PC-3 (cell line): Measurements from ENCODE around the gene CGB2. TPM values are rescaled to one million over a fixed set of nuclear protein-coding genes. Genes with fewer than 3 reads are reported as not detected.

Experiments used
- ATAC-seq: fragments of 200-7000 bp; cut with Tn5 transposase; 2 replicates; pipeline ENCODE4 v1.9.1; 2020; ENCODE audit warnings: mild to moderate bottlenecking, moderate library complexity
- BruUV-seq: library from RNA; stranded (reverse); fragments of 400-500 nt; replicated peaks from 2 replicates; lab custom pipeline; 2021; lab: Mats Ljungman, UMichigan
- CTCF ChIA-PET: fragments of 300-600 bp; sonication (Branson Sonifier 250); formaldehyde crosslinking; loops from one replicate; lab custom pipeline; 2022; ENCODE audit warnings: antibody characterized with exemption; lab: Charles Lee
- POLR2A ChIA-PET: fragments of 300-600 bp; sonication (Branson Sonifier 250); formaldehyde crosslinking; loops from one replicate; lab custom pipeline; 2022; ENCODE audit warnings: antibody characterized with exemption; ENCODE audit not compliant: unreplicated experiment; lab: Charles Lee
- DNase-seq: peaks from one replicate; pipeline ENCODE4 v3.0.0-alpha.2; 2015
- H2AFZ ChIP-seq: fragments of 300-600 bp; sonication (generic); 2 replicates; pipeline ENCODE4 v1.6.0; 2016; ENCODE audit warnings: antibody characterized with exemption, low read length
- H3F3A ChIP-seq: fragments of 300-600 bp; sonication (generic); one replicate; pipeline ENCODE4 v1.6.0; 2017; ENCODE audit warnings: antibody characterized with exemption, low read length, control low read depth, mild to moderate bottlenecking; ENCODE audit not compliant: unreplicated experiment
- H3K27ac ChIP-seq: fragments of 300-600 bp; sonication (generic); 2 replicates; pipeline ENCODE4 v1.5.1; 2016; ENCODE audit warnings: mild to moderate bottlenecking, low read length
- H3K27me3 ChIP-seq: fragments of 300-600 bp; sonication (generic); 2 replicates; pipeline ENCODE4 v1.6.1; 2016; ENCODE audit warnings: low read length, mixed read lengths
- H3K36me3 ChIP-seq: fragments of 300-600 bp; sonication (generic); 2 replicates; pipeline ENCODE4 v1.6.1; 2016; ENCODE audit warnings: low read depth, mixed run types, low read length, mixed read lengths
- H3K4me1 ChIP-seq: fragments of 300-600 bp; sonication (generic); 2 replicates; pipeline ENCODE4 v1.5.1; 2016; ENCODE audit warnings: low read length; ENCODE audit not compliant: insufficient read depth
- H3K4me2 ChIP-seq: fragments of 300-600 bp; sonication (generic); 2 replicates; pipeline ENCODE4 v1.6.0; 2016; ENCODE audit warnings: low read length
- H3K4me3 ChIP-seq: fragments of 300-600 bp; sonication (generic); 2 replicates; pipeline ENCODE4 v1.5.1; 2016; ENCODE audit warnings: mild to moderate bottlenecking, low read length, mixed read lengths
- H3K79me2 ChIP-seq: fragments of 300-600 bp; sonication (generic); 2 replicates; pipeline ENCODE4 v1.6.1; 2017; ENCODE audit warnings: low read length, mixed read lengths
- H3K9ac ChIP-seq: fragments of 300-600 bp; sonication (generic); 2 replicates; pipeline ENCODE4 v1.6.0; 2016; ENCODE audit warnings: mild to moderate bottlenecking, low read length
- H3K9me2 ChIP-seq: fragments of 300-600 bp; sonication (generic); replicated peaks from 2 replicates; pipeline ENCODE4 v1.6.1; 2016; ENCODE audit warnings: mixed run types, low read length, mixed read lengths
- H3K9me3 ChIP-seq: fragments of 300-600 bp; sonication (generic); 2 replicates; pipeline ENCODE4 v1.6.1; 2016; ENCODE audit warnings: low read length, mixed read lengths
- H4K20me1 ChIP-seq: fragments of 300-600 bp; sonication (generic); 2 replicates; pipeline ENCODE4 v1.6.1; 2016; ENCODE audit warnings: low read length, mixed read lengths
- EZH2 ChIP-seq: fragments of 300-600 bp; sonication (generic); IDR thresholded peaks from one replicate; pipeline ENCODE4 v1.6.1; 2017; ENCODE audit warnings: antibody characterized with exemption, mild to moderate bottlenecking, low read length; ENCODE audit not compliant: unreplicated experiment
- EZH2phosphoT487 ChIP-seq: fragments of 300-600 bp; sonication (generic); IDR thresholded peaks from 2 replicates; pipeline ENCODE4 v1.6.1; 2018; ENCODE audit warnings: mild to moderate bottlenecking, antibody characterized with exemption, low read length, borderline replicate concordance
- intact Hi-C: fragments of 100-400 bp; cut with micrococcal nuclease; formaldehyde crosslinking; loops from 2 replicates; pipeline ENCODE4 v1.9.0; 2023
- total RNA-seq: library from RNA; depleted of rRNA; stranded (reverse); fragments of >200 nt; gene quantifications from 2 replicates; pipeline ENCODE4 v1.2.3, GENCODE V29; 2014
- TF ChIP-seq, protein P1 (sequence below): fragments of 300-600 bp; sonication (generic); conservative IDR thresholded peaks from 2 replicates; pipeline ENCODE4 v1.5.1; 2017; ENCODE audit warnings: antibody characterized with exemption, low read depth, mild to moderate bottlenecking, low read length

CGB2 gene
- total RNA-seq, 1 experiment from 2014 or later: not detected

DNA sequence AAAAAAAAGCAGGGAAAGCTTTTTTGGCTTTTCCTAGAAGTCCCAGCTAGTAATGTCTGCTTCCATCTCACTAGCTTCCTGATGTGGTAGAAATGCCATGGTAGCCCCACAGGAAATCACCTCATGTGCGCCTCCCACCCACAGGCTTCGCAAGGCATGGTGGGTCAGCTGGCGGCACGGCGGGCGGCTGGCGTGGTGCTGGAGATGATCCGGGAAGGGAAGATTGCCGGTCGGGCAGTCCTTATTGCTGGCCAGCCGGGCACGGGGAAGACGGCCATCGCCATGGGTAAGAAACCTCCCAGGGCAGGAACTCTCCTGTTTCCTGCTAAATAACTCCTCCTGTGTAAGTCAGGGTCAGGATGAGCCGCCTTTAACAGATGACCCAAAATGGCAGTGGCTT, 27.6 kb upstream of the CGB2 start:
- DNase-seq (no peak), ATAC-seq (no peak)
- H2AFZ ChIP-seq: no peak overlapping the region
- no peaks in the 10 kb centered on the region for H3K9me3 ChIP-seq
- intact Hi-C loops: no loop called here
- H3K36me3 ChIP-seq: peaks cover 10% of the 10 kb centered on the region
- H4K20me1 ChIP-seq: no peaks in the 10 kb centered on the region
- H3K9ac ChIP-seq: no peak overlapping the region
- H3K79me2 ChIP-seq: no peaks in the 10 kb centered on the region
- no peaks in the 10 kb centered on the region for H3K27me3 ChIP-seq
- BruUV-seq: no TSS peak
- H3F3A ChIP-seq: no peaks in the 10 kb centered on the region
- no peaks in the 10 kb centered on the region for H3K4me1 ChIP-seq
- CTCF ChIA-PET: no interaction called here
- POLR2A ChIA-PET: no interaction called here
- no peaks in the 10 kb centered on the region for H3K9me2 ChIP-seq
- no peak overlapping the region for H3K4me2 ChIP-seq
- H3K27ac ChIP-seq: no peak overlapping the region
- no peak for TF ChIP-seq EZH2phosphoT487
- TF ChIP-seq, protein P1, sequence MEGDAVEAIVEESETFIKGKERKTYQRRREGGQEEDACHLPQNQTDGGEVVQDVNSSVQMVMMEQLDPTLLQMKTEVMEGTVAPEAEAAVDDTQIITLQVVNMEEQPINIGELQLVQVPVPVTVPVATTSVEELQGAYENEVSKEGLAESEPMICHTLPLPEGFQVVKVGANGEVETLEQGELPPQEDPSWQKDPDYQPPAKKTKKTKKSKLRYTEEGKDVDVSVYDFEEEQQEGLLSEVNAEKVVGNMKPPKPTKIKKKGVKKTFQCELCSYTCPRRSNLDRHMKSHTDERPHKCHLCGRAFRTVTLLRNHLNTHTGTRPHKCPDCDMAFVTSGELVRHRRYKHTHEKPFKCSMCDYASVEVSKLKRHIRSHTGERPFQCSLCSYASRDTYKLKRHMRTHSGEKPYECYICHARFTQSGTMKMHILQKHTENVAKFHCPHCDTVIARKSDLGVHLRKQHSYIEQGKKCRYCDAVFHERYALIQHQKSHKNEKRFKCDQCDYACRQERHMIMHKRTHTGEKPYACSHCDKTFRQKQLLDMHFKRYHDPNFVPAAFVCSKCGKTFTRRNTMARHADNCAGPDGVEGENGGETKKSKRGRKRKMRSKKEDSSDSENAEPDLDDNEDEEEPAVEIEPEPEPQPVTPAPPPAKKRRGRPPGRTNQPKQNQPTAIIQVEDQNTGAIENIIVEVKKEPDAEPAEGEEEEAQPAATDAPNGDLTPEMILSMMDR: no peak
- TF ChIP-seq EZH2: no peak
- no peak overlapping the region for H3K4me3 ChIP-seq

DNA sequence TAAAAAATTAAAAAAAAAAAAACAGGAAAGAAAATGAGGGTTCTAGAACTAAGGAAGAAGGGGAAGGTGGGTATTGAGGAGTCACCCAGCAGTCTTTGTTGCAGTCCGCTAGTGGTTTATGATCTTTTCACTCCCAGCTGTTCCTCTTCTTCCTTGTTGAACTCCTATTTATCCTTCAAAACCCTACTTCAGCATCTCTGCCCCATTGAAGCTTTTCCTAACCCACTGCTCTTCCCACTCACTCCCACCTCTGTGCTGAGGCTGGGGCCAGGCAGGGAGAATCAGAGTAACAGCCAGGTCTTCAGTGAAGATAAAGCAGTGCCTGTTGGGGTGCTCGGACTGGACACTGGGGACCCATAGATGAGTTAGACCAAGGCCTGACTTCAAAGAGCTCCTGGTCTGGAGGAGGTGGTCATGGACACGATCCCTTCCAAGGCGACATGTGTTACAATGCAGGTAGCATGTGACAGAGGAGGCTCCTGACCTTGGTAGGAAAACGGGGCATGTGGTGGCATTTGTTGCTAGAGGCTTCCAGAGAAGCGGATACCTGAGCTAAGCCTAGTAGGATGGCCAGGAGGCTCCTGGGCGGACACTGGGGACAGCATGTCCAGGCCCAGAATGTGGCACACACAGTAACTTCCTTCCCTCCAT, 26.6 kb upstream of the CGB2 start:
- no peak overlapping the region for H3K4me3 ChIP-seq
- H3K4me2 ChIP-seq: no peak overlapping the region
- no peak overlapping the region for H2AFZ ChIP-seq
- H3K36me3 ChIP-seq: peaks cover 14% of the 10 kb centered on the region
- ATAC-seq (no peak), DNase-seq (no peak)
- no peaks in the 10 kb centered on the region for H3K79me2 ChIP-seq
- H3F3A ChIP-seq: no peaks in the 10 kb centered on the region
- H3K27ac ChIP-seq: no peak overlapping the region
- no peaks in the 10 kb centered on the region for H3K27me3 ChIP-seq
- H3K9me3 ChIP-seq: no peaks in the 10 kb centered on the region
- BruUV-seq: no TSS peak
- POLR2A ChIA-PET: no interaction called here
- H3K4me1 ChIP-seq: no peaks in the 10 kb centered on the region
- H4K20me1 ChIP-seq: no peaks in the 10 kb centered on the region
- no peaks in the 10 kb centered on the region for H3K9me2 ChIP-seq
- H3K9ac ChIP-seq: no peak overlapping the region
- intact Hi-C loops: no loop called here
- CTCF ChIA-PET: no interaction called here
- no peak for TF ChIP-seq EZH2phosphoT487
- TF ChIP-seq EZH2: no peak
- TF ChIP-seq, protein P1: no peak

DNA sequence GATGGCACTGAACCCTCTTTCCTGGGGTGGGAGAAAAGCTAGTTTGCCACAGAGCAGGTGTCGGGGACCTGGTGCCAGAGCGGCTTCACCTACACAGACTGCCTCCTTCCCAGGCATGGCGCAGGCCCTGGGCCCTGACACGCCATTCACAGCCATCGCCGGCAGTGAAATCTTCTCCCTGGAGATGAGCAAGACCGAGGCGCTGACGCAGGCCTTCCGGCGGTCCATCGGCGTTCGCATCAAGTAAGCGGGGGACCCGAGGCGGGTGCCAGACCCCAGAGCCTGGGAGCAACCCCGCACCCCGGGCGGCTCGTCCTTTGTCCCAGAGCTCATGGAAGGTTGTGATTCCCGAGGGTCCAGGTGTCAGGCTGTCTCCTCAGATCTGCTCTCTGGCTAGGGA, 24.8 kb upstream of the CGB2 start:
- H3K9ac ChIP-seq: no peak overlapping the region
- no peaks in the 10 kb centered on the region for H3K79me2 ChIP-seq
- CTCF ChIA-PET: no interaction called here
- no peak overlapping the region for H3K27ac ChIP-seq
- ATAC-seq (no peak), DNase-seq (no peak)
- POLR2A ChIA-PET: no interaction called here
- no peaks in the 10 kb centered on the region for H3K27me3 ChIP-seq
- peaks cover 14% of the 10 kb centered on the region for H3K36me3 ChIP-seq
- H3K4me1 ChIP-seq: no peaks in the 10 kb centered on the region
- BruUV-seq: no TSS peak
- no peak overlapping the region for H3K4me2 ChIP-seq
- H3K4me3 ChIP-seq: no peak overlapping the region
- no peak overlapping the region for H2AFZ ChIP-seq
- TF ChIP-seq EZH2: no peak
- TF ChIP-seq, protein P1: no peak
- TF ChIP-seq EZH2phosphoT487: no peak
- H3F3A ChIP-seq: no peaks in the 10 kb centered on the region
- intact Hi-C loops: no loop called here
- H3K9me3 ChIP-seq: no peaks in the 10 kb centered on the region
- H4K20me1 ChIP-seq: no peaks in the 10 kb centered on the region
- no peaks in the 10 kb centered on the region for H3K9me2 ChIP-seq
